OCI-LY7 (cell line): ENCODE data around the gene RPLP2.

Experiments
- EZH2phosphoT487 ChIP-seq: fragments of 200-600 bp; sonication (generic); IDR thresholded peaks from 2 replicates; pipeline ENCODE4 v1.6.1; 2018; ENCODE audit warnings: low read depth, borderline replicate concordance, mild to moderate bottlenecking, mixed run types, antibody characterized with exemption, low read length, moderate library complexity, mixed read lengths
- TF ChIP-seq, protein P1 (sequence below): fragments of 200-600 bp; sonication (generic); conservative IDR thresholded peaks from 2 replicates; pipeline ENCODE4 v1.5.1; 2014; ENCODE audit warnings: mild to moderate bottlenecking, antibody characterized with exemption, low read length, moderate library complexity, mixed read lengths

DNA sequence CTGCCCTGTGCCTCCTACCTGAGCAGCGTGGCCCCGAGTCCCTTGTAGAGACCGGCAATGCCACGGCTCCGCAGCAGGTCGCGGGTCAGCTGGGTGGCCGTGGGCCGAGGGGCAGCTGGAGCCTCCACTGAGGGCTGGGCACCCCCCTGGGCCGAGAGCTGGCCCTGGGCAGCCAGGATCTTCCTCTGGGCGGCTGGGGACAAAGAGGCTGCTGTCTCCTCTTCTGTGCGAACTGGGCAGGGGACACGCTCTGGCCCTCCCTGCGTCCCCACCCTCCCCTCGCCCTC lies 17.3 kb upstream of the RPLP2 start:
- TF ChIP-seq, protein P1, sequence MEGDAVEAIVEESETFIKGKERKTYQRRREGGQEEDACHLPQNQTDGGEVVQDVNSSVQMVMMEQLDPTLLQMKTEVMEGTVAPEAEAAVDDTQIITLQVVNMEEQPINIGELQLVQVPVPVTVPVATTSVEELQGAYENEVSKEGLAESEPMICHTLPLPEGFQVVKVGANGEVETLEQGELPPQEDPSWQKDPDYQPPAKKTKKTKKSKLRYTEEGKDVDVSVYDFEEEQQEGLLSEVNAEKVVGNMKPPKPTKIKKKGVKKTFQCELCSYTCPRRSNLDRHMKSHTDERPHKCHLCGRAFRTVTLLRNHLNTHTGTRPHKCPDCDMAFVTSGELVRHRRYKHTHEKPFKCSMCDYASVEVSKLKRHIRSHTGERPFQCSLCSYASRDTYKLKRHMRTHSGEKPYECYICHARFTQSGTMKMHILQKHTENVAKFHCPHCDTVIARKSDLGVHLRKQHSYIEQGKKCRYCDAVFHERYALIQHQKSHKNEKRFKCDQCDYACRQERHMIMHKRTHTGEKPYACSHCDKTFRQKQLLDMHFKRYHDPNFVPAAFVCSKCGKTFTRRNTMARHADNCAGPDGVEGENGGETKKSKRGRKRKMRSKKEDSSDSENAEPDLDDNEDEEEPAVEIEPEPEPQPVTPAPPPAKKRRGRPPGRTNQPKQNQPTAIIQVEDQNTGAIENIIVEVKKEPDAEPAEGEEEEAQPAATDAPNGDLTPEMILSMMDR = no peak
- TF ChIP-seq EZH2phosphoT487 = no peak
